EL (cell line): ENCODE data around the gene TMEM43.
A peak's percentile ranks its signal among the peaks of the same experiment; 100 is the strongest.

ENCODE experiments used
- DNase-seq: peaks from one replicate; pipeline ENCODE4 v3.0.0-alpha.2; 2016

TMEM43 gene

DNA sequence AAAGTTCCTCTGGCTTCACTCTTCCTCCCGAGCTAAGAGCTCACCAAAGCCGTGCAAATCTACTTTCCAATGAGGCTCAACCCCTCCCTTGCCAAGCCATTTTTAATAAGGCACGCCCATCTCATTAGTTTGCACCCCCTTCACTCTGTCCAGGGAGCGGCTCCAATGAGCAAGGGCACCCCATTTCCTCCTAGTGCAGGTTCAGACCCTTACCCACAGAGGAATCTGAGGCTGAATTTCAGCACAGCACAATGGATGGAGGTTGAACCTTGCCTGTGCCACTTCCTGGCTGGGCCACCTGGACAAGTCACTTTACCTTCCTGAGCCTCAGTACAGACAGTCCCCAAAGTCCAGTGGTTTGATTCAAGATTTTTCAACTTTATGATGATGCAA, 28.1 kb downstream of the TMEM43 start:
- no peak for DNase-seq

GRCh38 chr3:14153663-14154062, 28.8 kb downstream of the TMEM43 start:
- no peak for DNase-seq

DNA sequence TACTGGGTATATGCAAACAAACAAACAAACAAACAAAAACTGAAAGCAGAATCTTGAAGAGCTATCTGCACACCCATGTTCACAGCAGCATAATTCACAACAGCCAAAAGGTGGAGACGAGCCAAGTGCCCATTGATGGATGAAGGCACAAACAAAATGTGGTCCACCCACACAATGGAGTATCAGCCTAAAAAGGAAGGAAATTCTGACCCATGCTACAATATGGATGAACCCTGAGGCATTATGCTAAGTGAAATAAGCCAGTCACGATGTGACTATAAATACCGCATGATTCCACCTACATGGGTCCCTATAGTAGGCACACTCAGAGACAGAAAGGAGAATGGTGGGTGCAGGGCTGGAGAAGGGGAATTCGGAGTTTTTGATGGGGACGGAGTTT, 29.4 kb downstream of the TMEM43 start:
- no peak for DNase-seq

GRCh38 chr3:14154895-14155440, 30.1 kb downstream of the TMEM43 start:
- DNase-seq: no peak

DNA sequence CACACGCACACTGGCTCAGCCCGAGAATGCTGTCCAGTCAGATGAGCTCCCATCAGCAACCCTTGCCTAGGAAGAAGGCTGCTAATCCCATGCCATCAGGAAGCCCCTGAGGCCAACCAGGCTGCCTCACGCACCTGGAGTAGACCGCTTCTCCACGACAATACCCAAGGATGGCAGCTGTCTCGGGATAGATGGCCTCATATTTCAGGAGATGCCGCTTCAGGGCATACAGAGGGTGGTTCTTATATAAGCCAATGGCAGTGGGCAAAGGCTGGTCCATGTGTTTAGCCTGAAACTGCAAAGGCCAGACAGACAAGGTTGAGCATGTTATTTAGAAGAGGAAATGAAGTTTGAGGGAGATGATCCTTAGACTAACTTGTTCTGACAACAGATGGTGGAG, 31.3 kb downstream of the TMEM43 start:
- no peak for DNase-seq

GRCh38 chr3:14156843-14157561, 32.1 kb downstream of the TMEM43 start:
- no peak for DNase-seq

DNA sequence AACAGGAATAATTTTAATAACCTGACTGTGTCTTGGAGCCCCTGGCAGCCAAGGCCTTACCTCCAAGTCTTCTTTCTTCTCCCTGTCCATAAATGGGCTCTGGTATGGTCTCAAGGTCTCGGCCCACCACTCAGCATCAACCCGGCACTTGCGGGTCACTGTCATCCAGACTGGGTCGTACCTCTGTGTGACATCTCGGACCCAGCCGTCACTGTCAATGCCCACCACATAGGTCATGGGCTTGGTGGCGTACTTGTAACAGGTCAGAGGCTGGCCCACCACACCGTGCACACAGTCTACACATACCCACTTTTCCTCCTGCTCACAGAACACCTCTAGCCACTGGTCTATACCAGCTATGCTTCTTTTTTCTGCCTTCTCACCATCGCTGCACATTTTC, 33.1 kb downstream of the TMEM43 start:
- no peak for DNase-seq

GRCh38 chr3:14158370-14158769, 33.5 kb downstream of the TMEM43 start:
- DNase-seq: no peak

DNA sequence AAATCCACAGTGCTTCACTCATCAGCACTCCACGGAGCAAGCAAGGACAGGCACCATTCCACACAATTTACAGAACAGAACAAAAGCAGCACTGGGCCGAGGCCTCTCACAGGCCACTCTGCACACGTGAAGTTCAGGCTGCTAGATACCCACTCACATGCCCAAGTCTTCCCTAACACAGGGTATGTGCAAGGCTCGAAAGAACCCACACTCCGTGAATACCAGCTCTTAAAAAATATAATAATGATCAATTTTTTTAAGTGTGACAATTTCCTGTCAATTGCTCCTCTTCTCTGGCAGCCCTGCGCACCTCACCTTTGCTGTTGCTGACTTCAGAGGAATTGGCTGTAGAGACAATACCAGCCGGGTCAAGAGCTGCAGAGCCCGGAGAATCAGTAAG, 34.6 kb downstream of the TMEM43 start:
- no peak for DNase-seq

DNA sequence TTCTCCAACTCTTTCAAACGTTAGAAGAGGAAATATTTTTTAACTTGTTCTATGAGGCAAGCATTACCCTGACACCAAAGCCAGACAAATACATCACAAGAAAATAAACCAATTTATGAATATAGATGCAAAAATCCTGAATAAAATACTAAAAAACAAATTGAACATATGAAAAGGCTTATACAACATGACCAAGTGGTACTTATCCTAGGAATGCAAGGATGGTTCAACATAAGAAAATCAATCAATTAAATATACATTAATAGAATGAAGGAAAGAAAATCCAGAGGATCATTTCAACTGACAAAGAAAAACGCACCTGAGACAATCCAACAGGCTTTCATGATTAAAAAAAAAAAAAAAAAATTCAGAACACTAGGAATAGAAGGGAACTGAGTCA, 36.4 kb downstream of the TMEM43 start:
- no peak for DNase-seq

DNA sequence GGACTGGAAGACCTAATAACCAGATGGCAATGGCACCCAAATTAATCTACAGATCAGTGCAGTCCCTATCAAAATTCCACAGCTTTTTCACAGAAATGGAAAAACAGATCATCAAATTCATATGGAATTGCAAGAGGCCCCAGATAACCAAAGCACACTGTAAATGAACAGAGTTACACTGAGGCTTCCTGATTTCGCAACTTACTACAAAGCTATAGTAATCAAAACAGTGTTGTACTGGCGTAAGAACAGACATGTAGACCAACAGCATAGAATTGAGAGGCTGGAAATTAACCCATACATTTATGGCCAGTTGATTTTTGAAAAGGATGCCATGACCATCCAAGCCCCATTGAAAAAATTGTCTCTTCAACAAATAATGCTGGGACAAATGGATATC, 37.3 kb downstream of the TMEM43 start:
- DNase-seq: no peak

DNA sequence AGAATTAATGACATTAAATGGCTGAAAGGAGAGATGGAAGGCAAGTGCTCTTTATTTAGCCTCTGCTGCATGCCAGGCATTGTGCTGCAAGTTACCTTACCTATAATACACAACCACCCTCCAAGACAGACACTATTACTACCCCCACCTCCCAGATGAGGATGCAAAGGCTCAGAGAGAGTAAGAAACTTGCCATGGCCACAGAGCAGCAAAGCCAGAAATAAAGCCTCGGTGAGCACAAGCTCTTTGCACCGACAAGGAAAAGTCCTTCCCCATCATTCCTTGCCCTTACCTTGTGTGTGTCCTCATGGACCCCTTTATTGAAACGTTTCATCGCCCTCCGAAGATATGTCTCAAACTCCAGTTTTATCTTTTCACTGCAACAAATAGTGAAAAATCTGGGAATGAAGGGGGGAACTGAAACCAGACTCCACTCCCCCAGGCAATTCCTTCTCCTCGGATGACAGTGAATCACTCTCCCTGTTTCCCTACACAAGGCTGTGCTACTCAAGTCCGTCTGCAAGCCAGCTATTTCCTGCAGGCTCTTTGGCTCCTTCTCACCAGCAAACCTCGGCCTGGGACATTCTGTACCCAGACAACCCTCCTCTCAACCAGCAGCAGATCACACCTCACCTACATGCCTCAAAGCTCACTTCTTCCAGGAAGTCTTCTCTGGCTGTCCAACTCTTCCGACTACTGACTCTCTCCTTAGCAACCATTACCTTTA, 42.2 kb downstream of the TMEM43 start:
- peak; percentile 74 for DNase-seq

- no peak for DNase-seq
These were observed 44.6 kb downstream of the TMEM43 start for GRCh38 chr3:14169435-14169834.

DNA sequence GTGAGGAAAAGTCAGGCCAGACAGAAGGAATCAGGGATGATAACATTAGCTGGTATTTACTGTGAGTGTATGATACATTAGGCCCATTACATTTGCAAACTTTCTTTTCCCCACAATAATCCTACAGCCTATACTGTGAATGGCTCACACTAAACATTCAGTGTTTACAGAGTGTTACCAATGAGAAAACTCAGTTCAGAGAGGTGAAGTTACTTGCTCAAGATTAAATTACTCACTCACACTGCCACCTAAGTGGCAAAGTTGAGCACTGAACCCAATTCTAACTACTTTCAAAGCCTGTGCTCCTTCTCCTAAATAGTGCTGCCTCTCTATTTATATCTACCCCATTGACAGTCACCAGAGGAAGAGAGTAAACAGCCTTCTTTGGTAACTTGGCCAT, 45.0 kb downstream of the TMEM43 start:
- peak; percentile 17 for DNase-seq

DNA sequence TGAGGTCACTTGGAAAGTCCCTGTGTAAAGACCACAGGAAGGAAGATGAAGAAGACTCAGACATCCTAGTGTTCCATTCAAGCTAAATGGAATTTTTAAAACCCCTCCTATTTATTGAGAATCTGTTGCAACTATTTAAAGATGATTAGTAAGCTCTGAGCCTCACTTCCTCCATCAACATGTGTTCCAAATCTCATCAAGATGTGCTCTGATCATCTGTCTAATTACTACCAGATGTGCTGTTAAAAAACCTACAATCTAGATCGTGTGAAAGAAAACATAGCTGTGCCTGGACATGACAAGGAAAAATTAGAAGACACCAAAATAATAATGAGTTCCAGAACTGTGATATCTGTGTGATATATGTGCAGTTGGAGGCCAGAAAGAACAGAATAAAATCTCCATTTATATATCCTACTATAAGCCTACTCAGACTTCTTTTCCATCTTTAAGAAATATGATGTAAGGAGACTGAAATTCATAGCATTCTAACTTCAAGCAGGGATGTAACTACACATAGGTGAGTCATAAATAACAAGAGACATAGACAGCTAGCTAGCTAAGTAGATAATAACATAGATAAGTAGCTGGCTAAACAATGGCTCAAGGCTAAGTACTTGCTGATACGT, 45.8 kb downstream of the TMEM43 start:
- DNase-seq: peak; percentile 80

DNA sequence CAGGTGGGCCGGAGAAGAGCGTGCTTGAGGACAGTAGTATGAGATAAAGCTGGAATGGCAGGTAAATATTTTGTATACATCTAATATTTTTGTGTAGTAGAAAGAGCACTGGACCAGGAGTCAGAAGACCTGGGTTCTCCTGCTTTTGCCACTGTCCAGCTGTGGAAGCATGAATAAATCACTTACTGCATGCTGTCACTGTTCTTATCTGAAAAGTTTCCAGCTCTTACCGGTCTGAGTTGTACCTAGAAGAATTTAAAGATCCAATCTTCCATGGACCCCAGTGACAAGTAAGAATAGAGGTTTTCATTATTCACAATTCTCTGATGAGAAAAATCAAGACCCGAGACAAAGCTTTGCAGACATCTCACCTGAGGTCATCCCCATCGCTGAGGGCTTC, 47.6 kb downstream of the TMEM43 start:
- no peak for DNase-seq

GRCh38 chr3:14174483-14174882, 49.6 kb downstream of the TMEM43 start:
- DNase-seq: peak; percentile 19

GRCh38 chr3:14175383-14176037, 50.7 kb downstream of the TMEM43 start:
- peak; percentile 48 for DNase-seq

- no peak for DNase-seq
These were observed 52.9 kb downstream of the TMEM43 start for GRCh38 chr3:14177580-14178246.

GRCh38 chr3:14178247-14179113, 53.6 kb downstream of the TMEM43 start, which contains the start of the genes LSM3 and XPC:
TSS of gene LSM3 (plus strand) at chr3:14178817. CDS start at chr3:14178861, 44 bp downstream.
TSS of gene XPC (minus strand) at chr3:14178601. CDS start at chr3:14178568, 33 bp downstream.
- peak; percentile 99 for DNase-seq

DNA sequence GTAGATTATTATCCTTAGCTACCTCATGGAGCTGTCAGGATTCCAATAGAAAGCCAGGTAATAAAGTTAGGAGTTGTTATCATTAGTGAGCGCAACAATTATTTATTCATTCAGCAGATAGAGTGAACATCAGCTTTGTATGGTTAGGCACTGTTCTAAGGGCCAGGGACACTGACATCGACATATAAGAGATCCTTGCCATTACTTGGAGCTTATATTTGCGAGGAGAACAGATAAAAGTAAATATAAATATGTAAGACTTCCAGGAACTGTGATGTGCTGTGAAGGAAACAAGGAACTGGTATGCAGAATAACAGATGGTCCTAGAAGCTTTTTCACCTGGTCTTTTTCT, 54.2 kb downstream of the TMEM43 start:
- no peak for DNase-seq

GRCh38 chr3:14179795-14180194, 54.9 kb downstream of the TMEM43 start:
- DNase-seq: no peak
